GM23248 (cell line): ENCODE data around the gene ZNF254. TPM values are rescaled to one million over a fixed set of nuclear protein-coding genes. Genes with fewer than 3 reads are reported as not detected.
"Not testable (repeated sequence)": the region's sequence is repeated elsewhere in the genome, so short reads cannot be mapped to it uniquely, and the experiment has no call there.

ENCODE experiments used
- DNase-seq: peaks from one replicate; pipeline ENCODE4 v3.0.0-alpha.2; 2015
- H2AFZ ChIP-seq: fragments of 200-600 bp; sonication (generic); 2 replicates; pipeline ENCODE4 v1.6.1; 2016; ENCODE audit warnings: antibody characterized with exemption
- H3F3A ChIP-seq: fragments of 200-600 bp; sonication (generic); 2 replicates; pipeline ENCODE4 v1.6.1; 2016; ENCODE audit warnings: mild to moderate bottlenecking, antibody characterized with exemption, mixed run types; ENCODE audit not compliant: insufficient read depth
- H3K27ac ChIP-seq: fragments of 200-600 bp; sonication (generic); 2 replicates; pipeline ENCODE4 v1.5.1; 2016; ENCODE audit warnings: mild to moderate bottlenecking
- H3K27me3 ChIP-seq: fragments of 200-600 bp; sonication (generic); replicated peaks from 2 replicates; pipeline ENCODE4 v1.6.1; 2016; ENCODE audit warnings: mild to moderate bottlenecking; ENCODE audit not compliant: insufficient read depth
- H3K36me3 ChIP-seq: fragments of 200-600 bp; sonication (generic); 2 replicates; pipeline ENCODE4 v1.6.1; 2016; ENCODE audit warnings: low read depth, mild to moderate bottlenecking
- H3K4me1 ChIP-seq: fragments of 200-600 bp; sonication (generic); 2 replicates; pipeline ENCODE4 v1.6.1; 2016; ENCODE audit warnings: mild to moderate bottlenecking; ENCODE audit not compliant: insufficient read depth
- H3K4me2 ChIP-seq: fragments of 200-600 bp; sonication (generic); one replicate; pipeline ENCODE4 v1.6.1; 2016; ENCODE audit warnings: mild to moderate bottlenecking; ENCODE audit not compliant: unreplicated experiment
- H3K4me3 ChIP-seq: fragments of 200-600 bp; sonication (generic); 2 replicates; pipeline ENCODE4 v1.5.1; 2016; ENCODE audit warnings: mild to moderate bottlenecking
- H3K79me2 ChIP-seq: fragments of 200-600 bp; sonication (generic); 2 replicates; pipeline ENCODE4 v1.6.1; 2016; ENCODE audit warnings: mild to moderate bottlenecking; ENCODE audit not compliant: insufficient read depth
- H3K9ac ChIP-seq: fragments of 200-600 bp; sonication (generic); 2 replicates; pipeline ENCODE4 v1.6.1; 2016; ENCODE audit warnings: mild to moderate bottlenecking
- H3K9me2 ChIP-seq: fragments of 200-600 bp; sonication (generic); 2 replicates; pipeline ENCODE4 v1.6.1; 2016; ENCODE audit warnings: mixed run types, mild to moderate bottlenecking, moderate library complexity; ENCODE audit not compliant: insufficient read depth
- H3K9me3 ChIP-seq: fragments of 200-600 bp; sonication (generic); one replicate; pipeline ENCODE4 v1.6.1; 2017; ENCODE audit warnings: low read depth
- H4K20me1 ChIP-seq: fragments of 200-600 bp; sonication (generic); 2 replicates; pipeline ENCODE4 v1.6.0; 2016; ENCODE audit not compliant: insufficient read depth
- EZH2 ChIP-seq: fragments of 200-600 bp; sonication (generic); IDR thresholded peaks from 2 replicates; pipeline ENCODE4 v1.6.1; 2018; ENCODE audit warnings: antibody characterized with exemption, mild to moderate bottlenecking; ENCODE audit not compliant: insufficient read depth, poor library complexity, severe bottlenecking
- EZH2phosphoT487 ChIP-seq: fragments of 200-600 bp; sonication (generic); IDR thresholded peaks from 2 replicates; pipeline ENCODE4 v1.6.1; 2018; ENCODE audit warnings: antibody characterized with exemption, moderate library complexity, mild to moderate bottlenecking, low read depth; ENCODE audit not compliant: insufficient read depth
- WGBS, 2 experiments: methylation state at CpG; one replicate each; pipeline ENCODE4 v1.1.6; 2015 to 2017; ENCODE audit warnings: low lambda C conversion rate in 2 of 2, low coverage in 1 of 2; ENCODE audit errors: missing lambda C conversion rate in 2 of 2; 5-methylcytosine and 5-hydroxymethylcytosine counted together
- in situ Hi-C: fragments of 300-500 bp; cut with MboI; formaldehyde crosslinking; loops from 2 replicates; pipeline ENCODE4 v1.15.0; 2020
- polyA plus RNA-seq: library from polyadenylated mRNA; unstranded; fragments of >200 nt; fragmentation: Nextera tagmentation; extraction: Ambion mirVana; gene quantifications from 2 replicates; pipeline ENCODE4 v1.2.1, GENCODE V29; 2016
- total RNA-seq: library from RNA; depleted of rRNA; stranded (reverse); fragments of >200 nt; shearing (Covaris generic); gene quantifications from 2 replicates; pipeline ENCODE4 v1.2.3, GENCODE V29; 2014

The ZNF254 gene
- total and polyA plus RNA-seq, 2 experiments from 2014 or later, result 4.0 to 4.5 TPM

- Histone ChIP-seq H3K36me3 (no peaks in the 10 kb centered on the region), H3K79me2 (no peaks in the 10 kb centered on the region), H2AFZ (no peak overlapping the region), H4K20me1 (no peaks in the 10 kb centered on the region), H3K4me3 (no peak overlapping the region), H3K9me3 (no peaks in the 10 kb centered on the region), H3F3A (peaks cover 3% of the 10 kb centered on the region; the same call in 1 of the 2 replicates), H3K27me3 (no peaks in the 10 kb centered on the region), H3K4me2 (no peak overlapping the region), H3K4me1 (no peaks in the 10 kb centered on the region; the same call in 1 of the 2 replicates), H3K9ac (no peak overlapping the region), H3K27ac (no peak overlapping the region), H3K9me2 (no peaks in the 10 kb centered on the region)
- no peak for TF ChIP-seq EZH2
- no peak for TF ChIP-seq EZH2phosphoT487
- DNase-seq, result no peak
- in situ Hi-C loops, result no loop called here
Measured at GRCh38 chr19:24073807-24074206, 13.2 kb upstream of the ZNF254 start.

GRCh38 chr19:24074720-24075454 lies 12.1 kb upstream of the ZNF254 start:
- WGBS, 2 experiments, result 88 to 97% methylated on average over 1 of the region's 1 CpG
- TF ChIP-seq EZH2 (no peak), EZH2phosphoT487 (no peak)
- Histone ChIP-seq H3K9ac (no peak overlapping the region), H3K79me2 (no peaks in the 10 kb centered on the region), H3K9me3 (no peaks in the 10 kb centered on the region), H3K4me2 (no peak overlapping the region), H3K36me3 (no peaks in the 10 kb centered on the region), H2AFZ (no peak overlapping the region), H3K4me1 (no peaks in the 10 kb centered on the region; the same call in 1 of the 2 replicates), H3K4me3 (no peak overlapping the region), H3K27me3 (no peaks in the 10 kb centered on the region), H3K27ac (peak overlapping the region; percentile 21; the same call in 1 of the 2 replicates), H4K20me1 (no peaks in the 10 kb centered on the region), H3F3A (peaks cover 3% of the 10 kb centered on the region; the same call in 1 of the 2 replicates), H3K9me2 (no peaks in the 10 kb centered on the region)
- in situ Hi-C loops, result no loop called here
- peak; percentile 69 for DNase-seq

- in situ Hi-C loops, H3K4me1 ChIP-seq, DNase-seq, H3K4me3 ChIP-seq, H3K27me3 ChIP-seq, H3K9me3 ChIP-seq, H3K4me2 ChIP-seq, H3K9ac ChIP-seq, H3K36me3 ChIP-seq, H2AFZ ChIP-seq, H3F3A ChIP-seq, H4K20me1 ChIP-seq, H3K9me2 ChIP-seq, H3K79me2 ChIP-seq, H3K27ac ChIP-seq: not testable (repeated sequence)
- 72 to 75% methylated on average over 4 of the region's 4 CpGs for WGBS, 2 experiments
Measured at GRCh38 chr19:24075530-24075929, 11.5 kb upstream of the ZNF254 start.

GRCh38 chr19:24078680-24079079 lies 8.3 kb upstream of the ZNF254 start:
- WGBS, 2 experiments, result 89 to 90% methylated on average over 4 of the region's 4 CpGs
- Histone ChIP-seq H3K4me3 (no peak overlapping the region), H3K27me3 (no peaks in the 10 kb centered on the region), H3K36me3 (no peaks in the 10 kb centered on the region), H3K27ac (no peak overlapping the region), H3F3A (peaks cover 3% of the 10 kb centered on the region; the same call in 1 of the 2 replicates), H3K9me2 (no peaks in the 10 kb centered on the region), H3K4me2 (no peak overlapping the region), H3K9ac (no peak overlapping the region), H3K4me1 (no peaks in the 10 kb centered on the region; the same call in 1 of the 2 replicates), H2AFZ (no peak overlapping the region), H3K9me3 (no peaks in the 10 kb centered on the region), H3K79me2 (no peaks in the 10 kb centered on the region), H4K20me1 (no peaks in the 10 kb centered on the region)
- no peak for DNase-seq
- TF ChIP-seq EZH2 (no peak), EZH2phosphoT487 (no peak)
- in situ Hi-C loops, result no loop called here

GRCh38 chr19:24081056-24081455 lies 5.9 kb upstream of the ZNF254 start:
- H3F3A ChIP-seq, result no peaks in the 10 kb centered on the region
- no peaks in the 10 kb centered on the region for H3K36me3 ChIP-seq
- TF ChIP-seq EZH2phosphoT487, result no peak
- TF ChIP-seq EZH2, result no peak
- H2AFZ ChIP-seq, result no peak overlapping the region
- DNase-seq, result no peak
- H3K4me3 ChIP-seq, result no peak overlapping the region
- H3K79me2 ChIP-seq, result no peaks in the 10 kb centered on the region
- 98 to 100% methylated on average over 4 of the region's 4 CpGs for WGBS, 2 experiments
- H4K20me1 ChIP-seq, result no peaks in the 10 kb centered on the region
- H3K9me3 ChIP-seq, result no peaks in the 10 kb centered on the region
- H3K9ac ChIP-seq, result no peak overlapping the region
- H3K4me1 ChIP-seq, result no peaks in the 10 kb centered on the region
- in situ Hi-C loops, result no loop called here
- no peak overlapping the region for H3K4me2 ChIP-seq
- no peak overlapping the region for H3K27ac ChIP-seq
- no peaks in the 10 kb centered on the region for H3K9me2 ChIP-seq
- no peaks in the 10 kb centered on the region for H3K27me3 ChIP-seq
